Measurements from ENCODE around the gene PIAS4. TPM values are rescaled to one million over a fixed set of nuclear protein-coding genes. Genes with fewer than 3 reads are reported as not detected.
A peak's percentile ranks its signal among the peaks of the same experiment; 100 is the strongest.

The PIAS4 gene
- total RNA-seq, 1 donor from 2014 or later: 36.4 TPM

GRCh38 chr19:4063369-4064148, 56.0 kb downstream of the PIAS4 start:
- POLR2A ChIA-PET: interaction anchor here (0.6 to 4.5 kb wide), 5 partner anchors 14 to 170 kb away, joined by 3 to 21 read pairs (median 3); no protein-coding TSS in a partner anchor
- intact Hi-C loops (cut with micrococcal nuclease): loop anchor here (10.0 kb wide), 1 partner anchor 509 kb away; the partner anchor contains the start of gene MFSD12

GRCh38 chr19:4064149-4064495, 56.6 kb downstream of the PIAS4 start:
- H3K27ac Mint-ChIP-seq: peak overlapping the region; percentile 76
- H3K4me3 Mint-ChIP-seq: peak overlapping the region; percentile 85
- intact Hi-C loops (cut with micrococcal nuclease): loop anchor here (10.0 kb wide), 1 partner anchor 509 kb away; the partner anchor contains the start of gene MFSD12
- POLR2A ChIA-PET: interaction anchor here (0.6 to 4.5 kb wide), 7 partner anchors 45 to 496 kb away, joined by 3 to 21 read pairs (median 6); partner anchors contain the start of gene EEF2
- H3K4me1 Mint-ChIP-seq: peaks cover 53% of the 10 kb centered on the region
- H3K9me3 Mint-ChIP-seq: no peaks in the 10 kb centered on the region
- ATAC-seq (ENCODE audit: low read depth) (no peak), DNase-seq (no peak)
- TF ChIP-seq, protein P1, sequence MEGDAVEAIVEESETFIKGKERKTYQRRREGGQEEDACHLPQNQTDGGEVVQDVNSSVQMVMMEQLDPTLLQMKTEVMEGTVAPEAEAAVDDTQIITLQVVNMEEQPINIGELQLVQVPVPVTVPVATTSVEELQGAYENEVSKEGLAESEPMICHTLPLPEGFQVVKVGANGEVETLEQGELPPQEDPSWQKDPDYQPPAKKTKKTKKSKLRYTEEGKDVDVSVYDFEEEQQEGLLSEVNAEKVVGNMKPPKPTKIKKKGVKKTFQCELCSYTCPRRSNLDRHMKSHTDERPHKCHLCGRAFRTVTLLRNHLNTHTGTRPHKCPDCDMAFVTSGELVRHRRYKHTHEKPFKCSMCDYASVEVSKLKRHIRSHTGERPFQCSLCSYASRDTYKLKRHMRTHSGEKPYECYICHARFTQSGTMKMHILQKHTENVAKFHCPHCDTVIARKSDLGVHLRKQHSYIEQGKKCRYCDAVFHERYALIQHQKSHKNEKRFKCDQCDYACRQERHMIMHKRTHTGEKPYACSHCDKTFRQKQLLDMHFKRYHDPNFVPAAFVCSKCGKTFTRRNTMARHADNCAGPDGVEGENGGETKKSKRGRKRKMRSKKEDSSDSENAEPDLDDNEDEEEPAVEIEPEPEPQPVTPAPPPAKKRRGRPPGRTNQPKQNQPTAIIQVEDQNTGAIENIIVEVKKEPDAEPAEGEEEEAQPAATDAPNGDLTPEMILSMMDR (IDR thresholded peaks at IDR 0.05): no peak
- no peaks in the 10 kb centered on the region for H3K27me3 Mint-ChIP-seq
- CTCF ChIA-PET: no interaction called here
- peaks cover 2% of the 10 kb centered on the region for H3K36me3 Mint-ChIP-seq (ENCODE audit: low read depth)

More at GRCh38 chr19:4063369-4064148, 56.0 kb downstream of the PIAS4 start:
- no peaks in the 10 kb centered on the region for H3K9me3 Mint-ChIP-seq
- no peaks in the 10 kb centered on the region for H3K27me3 Mint-ChIP-seq
- DNase-seq (no peak), ATAC-seq (ENCODE audit: low read depth) (no peak)
- TF ChIP-seq, protein P1 (IDR thresholded peaks at IDR 0.05): no peak
- peak overlapping the region; percentile 85 for H3K4me3 Mint-ChIP-seq
- CTCF ChIA-PET: no interaction called here
- peak overlapping the region; percentile 76 for H3K27ac Mint-ChIP-seq
- H3K36me3 Mint-ChIP-seq (ENCODE audit: low read depth): peaks cover 2% of the 10 kb centered on the region
- peaks cover 51% of the 10 kb centered on the region for H3K4me1 Mint-ChIP-seq

- Mint-ChIP-seq H3K36me3 (ENCODE audit: low read depth) (peaks cover 2% of the 10 kb centered on the region), H3K4me1 (peaks cover 53% of the 10 kb centered on the region), H3K4me3 (peak overlapping the region; percentile 85), H3K9me3 (no peaks in the 10 kb centered on the region), H3K27ac (no peak overlapping the region), H3K27me3 (no peaks in the 10 kb centered on the region)
- intact Hi-C loops (cut with micrococcal nuclease): loop anchor here (5.0 to 10.0 kb wide), 2 partner anchors 408 to 510 kb away; partner anchors contain the start of genes HDGFL2 and MFSD12
- no peak for ATAC-seq (ENCODE audit: low read depth)
- CTCF ChIA-PET: no interaction called here
- POLR2A ChIA-PET: interaction anchor here (0.6 to 4.5 kb wide), 8 partner anchors 13 to 497 kb away, joined by 3 to 21 read pairs (median 6); partner anchors contain the start of gene EEF2
- peak; percentile 52 for DNase-seq
- TF ChIP-seq, protein P1 (IDR thresholded peaks at IDR 0.05): no peak
Measured at GRCh38 chr19:4064496-4065260, 57.1 kb downstream of the PIAS4 start.

DNA sequence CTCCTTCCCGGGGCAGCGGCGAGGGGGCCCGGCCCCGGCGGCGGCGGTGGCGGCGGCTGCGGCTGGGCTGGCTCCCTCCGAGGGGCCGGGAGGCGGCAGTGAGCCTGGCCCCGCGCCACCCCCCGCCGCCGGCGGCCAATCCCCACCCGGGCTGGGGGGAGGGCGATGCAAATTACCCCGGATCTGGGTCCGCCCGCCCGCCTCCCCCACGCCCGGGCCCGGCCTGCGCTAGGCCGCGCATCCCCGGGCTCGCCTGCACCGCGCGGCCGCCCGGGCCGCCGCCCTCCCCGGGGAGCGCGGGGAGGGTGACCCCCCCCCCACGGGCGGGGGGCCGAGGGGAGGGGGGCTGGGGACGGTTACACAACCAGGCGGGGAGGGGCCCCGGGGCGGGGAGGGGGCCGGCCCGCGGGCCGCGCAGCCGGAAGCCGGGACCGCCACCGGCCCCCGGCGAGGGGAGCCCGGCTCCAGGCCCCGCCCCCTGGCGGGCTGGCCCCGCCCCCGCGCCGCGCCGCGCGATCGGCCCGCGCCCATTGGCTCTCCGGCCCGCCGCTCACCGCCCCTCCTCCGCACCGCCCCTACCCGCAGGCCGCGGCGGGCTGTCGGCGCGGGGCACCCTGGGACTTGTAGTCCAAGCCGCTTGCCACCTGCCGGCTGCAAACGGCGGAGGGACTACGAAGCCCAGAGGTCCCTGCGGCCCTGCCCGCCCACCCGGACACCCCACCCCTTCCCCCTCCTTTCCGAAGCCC, 58.1 kb downstream of the PIAS4 start:
- DNase-seq: peak; percentile 99
- ChIA-PET POLR2A (interaction anchor here (0.6 to 4.5 kb wide), 17 partner anchors 9 to 1696 kb away, joined by 3 to 31 read pairs (median 6); partner anchors contain the start of genes EEF2 and PIAS4), CTCF (interaction anchor here (0.7 kb wide), 1 partner anchor 44 kb away, joined by 4 read pairs; no protein-coding TSS in a partner anchor)
- H3K27ac Mint-ChIP-seq: no peak overlapping the region
- TF ChIP-seq, protein P1 (IDR thresholded peaks at IDR 0.05): no peak
- peak overlapping the region; percentile 70 for H3K4me3 Mint-ChIP-seq
- no peaks in the 10 kb centered on the region for H3K27me3 Mint-ChIP-seq
- H3K36me3 Mint-ChIP-seq (ENCODE audit: low read depth): peaks cover 2% of the 10 kb centered on the region
- ATAC-seq (ENCODE audit: low read depth): peak; percentile 76
- intact Hi-C loops (cut with micrococcal nuclease): loop anchor here (1.0 to 10.0 kb wide), 10 partner anchors 19 to 511 kb away; partner anchors contain the start of genes ANKRD24, HDGFL2, MAP2K2 and MFSD12
- no peaks in the 10 kb centered on the region for H3K9me3 Mint-ChIP-seq
- H3K4me1 Mint-ChIP-seq: peaks cover 50% of the 10 kb centered on the region

Data from activated B cell treated with CpG ODN at 0.5 μM for 24 hours (primary cell).